Measurements from ENCODE around the gene LRP5.

LRP5 gene

DNA sequence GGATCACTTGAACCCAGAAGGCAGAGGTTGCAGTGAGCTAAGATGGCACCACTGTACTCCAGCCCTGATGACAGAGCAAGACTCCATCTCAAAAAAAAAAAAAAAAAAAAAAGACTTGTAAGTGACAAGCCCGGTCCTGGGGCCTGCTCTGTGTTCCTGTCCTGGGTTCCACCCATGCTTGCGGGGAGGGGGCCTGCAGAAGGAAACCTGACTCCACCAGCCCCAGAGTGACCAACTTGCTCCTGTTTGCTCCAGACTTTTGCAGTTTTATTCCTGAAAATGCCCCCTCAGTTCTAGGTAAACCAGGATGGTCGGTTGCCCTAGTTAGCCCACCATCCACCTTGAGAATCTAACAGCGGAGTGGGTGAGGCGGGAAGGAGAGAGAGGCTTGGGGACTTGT lies 10.1 kb upstream of the LRP5 start:
- H3K27me3 ChIP-seq, result peaks cover 14% of the 10 kb centered on the region
- no peaks in the 10 kb centered on the region for H3K36me3 ChIP-seq
- peaks cover 0 to 5% of the 10 kb centered on the region in 2 experiments for H3K4me1 ChIP-seq (ENCODE audit: control insufficient read depth in 1 of 2, insufficient read depth in 1 of 2, low read depth in 1 of 2, low read length in 1 of 2)
- H3K9me3 ChIP-seq, result no peaks in the 10 kb centered on the region
- no peak overlapping the region for H3K27ac ChIP-seq
- TF ChIP-seq, protein P1, sequence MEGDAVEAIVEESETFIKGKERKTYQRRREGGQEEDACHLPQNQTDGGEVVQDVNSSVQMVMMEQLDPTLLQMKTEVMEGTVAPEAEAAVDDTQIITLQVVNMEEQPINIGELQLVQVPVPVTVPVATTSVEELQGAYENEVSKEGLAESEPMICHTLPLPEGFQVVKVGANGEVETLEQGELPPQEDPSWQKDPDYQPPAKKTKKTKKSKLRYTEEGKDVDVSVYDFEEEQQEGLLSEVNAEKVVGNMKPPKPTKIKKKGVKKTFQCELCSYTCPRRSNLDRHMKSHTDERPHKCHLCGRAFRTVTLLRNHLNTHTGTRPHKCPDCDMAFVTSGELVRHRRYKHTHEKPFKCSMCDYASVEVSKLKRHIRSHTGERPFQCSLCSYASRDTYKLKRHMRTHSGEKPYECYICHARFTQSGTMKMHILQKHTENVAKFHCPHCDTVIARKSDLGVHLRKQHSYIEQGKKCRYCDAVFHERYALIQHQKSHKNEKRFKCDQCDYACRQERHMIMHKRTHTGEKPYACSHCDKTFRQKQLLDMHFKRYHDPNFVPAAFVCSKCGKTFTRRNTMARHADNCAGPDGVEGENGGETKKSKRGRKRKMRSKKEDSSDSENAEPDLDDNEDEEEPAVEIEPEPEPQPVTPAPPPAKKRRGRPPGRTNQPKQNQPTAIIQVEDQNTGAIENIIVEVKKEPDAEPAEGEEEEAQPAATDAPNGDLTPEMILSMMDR (IDR thresholded peaks at IDR 0.05), result no peak
- no peak overlapping the region for H3K4me3 ChIP-seq (ENCODE audit: low read depth in 1 of 2, low read length in 1 of 2)

GRCh38 chr11:68302670-68303069 lies 9.7 kb upstream of the LRP5 start:
- no peaks in the 10 kb centered on the region for H3K36me3 ChIP-seq
- no peak overlapping the region for H3K27ac ChIP-seq
- no peak overlapping the region for H3K4me3 ChIP-seq (ENCODE audit: low read depth in 1 of 2, low read length in 1 of 2)
- peaks cover 14% of the 10 kb centered on the region for H3K27me3 ChIP-seq
- H3K9me3 ChIP-seq, result no peaks in the 10 kb centered on the region
- TF ChIP-seq, protein P1 (IDR thresholded peaks at IDR 0.05), result no peak
- H3K4me1 ChIP-seq (ENCODE audit: control insufficient read depth in 1 of 2, insufficient read depth in 1 of 2, low read depth in 1 of 2, low read length in 1 of 2), result peaks cover 0 to 3% of the 10 kb centered on the region in 2 experiments

- TF ChIP-seq, protein P1 (IDR thresholded peaks at IDR 0.05), result no peak
- no peak overlapping the region for H3K4me3 ChIP-seq (ENCODE audit: low read depth in 1 of 2, low read length in 1 of 2)
- no peak overlapping the region for H3K27ac ChIP-seq
- H3K36me3 ChIP-seq, result no peaks in the 10 kb centered on the region
- H3K4me1 ChIP-seq (ENCODE audit: control insufficient read depth in 1 of 2, insufficient read depth in 1 of 2, low read depth in 1 of 2, low read length in 1 of 2), result no peaks in the 10 kb centered on the region
- no peaks in the 10 kb centered on the region for H3K9me3 ChIP-seq
- H3K27me3 ChIP-seq, result peaks cover 11% of the 10 kb centered on the region
Measured at GRCh38 chr11:68303083-68303482, 9.3 kb upstream of the LRP5 start.

GRCh38 chr11:68303982-68304780 lies 8.2 kb upstream of the LRP5 start:
- H3K9me3 ChIP-seq, result no peaks in the 10 kb centered on the region
- H3K27me3 ChIP-seq, result no peaks in the 10 kb centered on the region
- H3K4me1 ChIP-seq (ENCODE audit: control insufficient read depth in 1 of 2, insufficient read depth in 1 of 2, low read depth in 1 of 2, low read length in 1 of 2), result no peaks in the 10 kb centered on the region
- TF ChIP-seq, protein P1 (IDR thresholded peaks at IDR 0.05), result no peak
- no peak overlapping the region for H3K27ac ChIP-seq
- no peak overlapping the region for H3K4me3 ChIP-seq (ENCODE audit: low read depth in 1 of 2, low read length in 1 of 2)
- H3K36me3 ChIP-seq, result no peaks in the 10 kb centered on the region

DNA sequence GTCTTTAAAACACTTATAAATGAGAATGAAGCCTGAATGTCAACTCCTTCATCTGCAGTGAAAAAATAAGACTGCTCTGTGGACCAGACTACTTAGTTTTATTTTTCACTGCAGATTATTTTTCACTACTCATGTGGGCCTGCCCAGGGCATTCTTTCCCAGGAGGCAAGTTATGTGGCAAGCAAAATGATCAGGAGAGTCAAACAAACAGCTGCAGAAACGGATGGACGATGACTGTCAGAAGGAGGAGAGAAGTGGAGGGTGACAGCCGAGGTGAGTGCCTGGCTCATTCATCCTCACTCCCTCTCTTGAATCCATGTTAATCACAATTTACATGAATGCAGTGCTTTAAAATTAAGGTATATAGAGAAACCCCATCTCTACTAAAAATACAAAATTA lies 5.8 kb upstream of the LRP5 start:
- no peak overlapping the region for H3K4me3 ChIP-seq (ENCODE audit: low read depth in 1 of 2, low read length in 1 of 2)
- no peaks in the 10 kb centered on the region for H3K36me3 ChIP-seq
- H3K9me3 ChIP-seq, result no peaks in the 10 kb centered on the region
- H3K4me1 ChIP-seq (ENCODE audit: control insufficient read depth in 1 of 2, insufficient read depth in 1 of 2, low read depth in 1 of 2, low read length in 1 of 2), result no peaks in the 10 kb centered on the region
- peaks cover 21% of the 10 kb centered on the region for H3K27me3 ChIP-seq
- no peak overlapping the region for H3K27ac ChIP-seq
- TF ChIP-seq, protein P1 (IDR thresholded peaks at IDR 0.05), result no peak
